SK-N-MC (cell line): ENCODE measurements around the gene IPO9.

Experiments
- EZH2 ChIP-seq: fragments of 200-600 bp; sonication (generic); IDR thresholded peaks from one replicate; pipeline ENCODE4 v1.6.1; 2017; ENCODE audit warnings: antibody characterized with exemption
- POLR2AphosphoS5 ChIP-seq: IDR thresholded peaks from 2 replicates; pipeline ENCODE4 v1.6.1; 2012; ENCODE audit warnings: mild to moderate bottlenecking, low read depth, low read length, borderline replicate concordance

- TF ChIP-seq POLR2AphosphoS5 (no peak), EZH2 (no peak)
Measured at GRCh38 chr1:201786824-201787223, 42.1 kb upstream of the IPO9 start.
